Middle frontal gyrus (tissue), 1 donor: Measurements from ENCODE around the gene ZC3H4.

Experiments used
- DNase-seq: peaks from one replicate; pipeline ENCODE4 v3.0.0-alpha.2; 2015; ENCODE audit warnings: low spot score; ENCODE audit errors: extremely low spot score

The ZC3H4 gene

GRCh38 chr19:47021536-47022139 lies 91.9 kb downstream of the ZC3H4 start:
- DNase-seq, result no peak

DNA sequence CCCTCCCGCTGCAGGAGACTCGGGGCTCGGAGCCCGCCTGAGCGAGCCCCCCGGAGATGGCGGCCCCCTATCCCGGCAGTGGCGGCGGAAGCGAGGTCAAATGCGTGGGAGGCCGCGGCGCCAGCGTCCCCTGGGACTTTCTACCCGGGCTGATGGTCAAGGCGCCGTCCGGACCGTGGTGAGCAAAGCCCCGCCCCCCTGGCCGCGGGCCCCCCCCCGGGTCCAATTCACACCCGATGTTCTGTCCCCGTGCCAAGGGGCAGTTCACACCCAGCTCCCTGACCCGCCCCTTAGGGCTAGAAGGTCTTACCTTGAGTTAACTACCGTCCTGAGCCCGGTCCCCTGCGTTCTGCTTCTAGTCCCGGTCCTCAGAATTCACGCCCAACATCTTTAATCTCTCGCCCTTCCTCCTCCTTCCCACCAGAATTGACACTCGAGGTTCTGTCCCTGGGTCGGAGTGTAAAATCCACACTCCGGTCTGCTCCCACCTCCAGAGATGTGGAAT lies 92.5 kb downstream of the ZC3H4 start:
- no peak for DNase-seq

DNA sequence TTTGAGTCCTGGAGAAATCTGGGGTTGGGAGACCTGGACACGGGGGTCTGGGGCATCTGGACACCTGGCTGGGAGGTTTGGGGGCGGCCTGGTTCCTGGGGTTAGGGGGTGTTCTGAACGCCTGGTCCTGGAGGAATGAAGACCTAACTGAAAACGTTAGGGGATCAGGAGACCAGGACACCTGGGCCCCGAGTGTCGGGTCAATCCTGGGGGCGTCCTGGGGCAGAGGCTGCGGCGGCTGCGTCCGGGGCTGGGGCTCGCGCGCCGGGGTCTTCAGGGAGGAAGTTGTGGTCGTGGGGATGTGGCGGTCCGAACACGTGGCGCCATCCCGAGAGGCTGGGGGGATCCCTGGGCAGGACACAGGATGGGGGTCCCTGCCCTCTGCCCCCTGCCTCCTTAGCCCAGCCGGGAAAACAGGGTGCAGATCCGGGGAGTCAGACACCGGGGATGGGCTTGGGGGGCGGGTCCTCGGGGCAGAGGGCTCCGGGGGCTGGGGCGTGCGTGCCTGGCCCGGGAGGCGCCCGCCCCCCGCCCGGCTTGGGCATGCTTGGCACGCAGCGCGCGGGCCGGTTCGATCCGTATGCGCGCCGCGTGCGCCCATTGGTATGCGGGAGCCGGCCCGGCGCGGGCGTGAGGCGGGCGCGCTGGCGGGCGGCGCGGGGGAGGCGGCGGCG lies 93.3 kb downstream of the ZC3H4 start:
- no peak for DNase-seq

DNA sequence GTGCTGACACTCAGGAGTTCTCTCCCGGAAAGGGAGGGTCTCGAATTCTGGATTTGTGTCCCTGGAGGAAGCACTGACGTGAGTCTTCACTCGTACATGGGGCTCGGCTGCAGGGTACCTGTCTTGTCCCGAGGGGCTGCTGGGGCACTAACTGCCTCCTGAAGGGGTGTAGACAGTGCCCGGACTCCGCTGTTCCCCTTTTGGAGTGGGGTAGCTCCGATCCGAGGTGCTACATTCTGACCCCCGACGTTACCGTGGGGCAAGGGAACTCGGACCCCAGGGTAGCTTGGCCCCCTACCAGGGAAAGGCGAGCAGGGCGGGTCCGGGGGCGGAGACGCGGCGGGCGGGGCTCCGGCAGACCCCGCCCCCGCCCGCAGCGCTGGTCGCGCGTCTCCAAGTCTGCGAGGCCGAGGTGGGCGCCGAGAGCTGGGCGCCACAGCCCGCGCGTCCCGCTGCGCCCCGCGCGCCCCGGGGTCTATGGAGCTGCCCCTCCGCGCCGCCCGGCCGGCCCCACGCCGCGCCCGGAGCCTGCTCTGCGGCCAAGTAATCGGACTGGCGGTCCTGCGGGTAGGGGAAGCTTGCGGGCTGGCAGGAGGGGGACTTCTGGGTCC lies 94.0 kb downstream of the ZC3H4 start, which contains the start of gene NPAS1:
NPAS1 (plus strand) TSS at position 407 of the 611 bp plus-strand sequence. CDS start 1,211 bp downstream, outside the sequence.
- DNase-seq, result no peak

DNA sequence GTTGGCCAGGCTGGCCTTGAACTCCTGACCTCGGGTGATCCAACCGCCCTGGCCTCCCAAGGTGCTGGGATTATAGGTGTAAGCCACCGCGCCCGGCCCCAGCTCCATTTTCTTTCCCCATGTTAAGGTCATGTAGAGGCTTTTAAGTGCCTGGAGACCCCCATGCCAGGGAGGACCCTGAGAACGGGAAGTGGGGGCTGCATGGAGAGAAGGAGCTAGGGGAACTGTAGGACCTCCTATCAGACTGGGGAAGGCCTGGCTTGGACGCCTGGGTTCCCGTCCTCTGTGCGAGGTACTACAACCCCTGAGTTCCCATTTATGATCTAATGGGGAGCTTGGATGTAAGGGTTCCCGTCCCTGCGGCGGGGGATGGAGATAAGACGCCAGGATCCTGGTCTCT lies 94.7 kb downstream of the ZC3H4 start:
- DNase-seq, result no peak
